SK-N-SH treated with all-trans-retinoic acid at 6 μM for 48 hours (cell line): ENCODE data around the gene PTGS1.

ENCODE experiments used
- ARNTL ChIP-seq: fragments of 450-650 bp; formaldehyde crosslinking; IDR thresholded peaks from 2 replicates; pipeline ENCODE4 v1.5.0; 2020; ENCODE audit warnings: low read depth, mild to moderate bottlenecking, moderate library complexity, borderline replicate concordance
- BACH2 ChIP-seq: fragments of 250-450 bp; sonication (Bioruptor Pico); IDR thresholded peaks from 2 replicates; pipeline ENCODE4 v1.9.0; 2021; ENCODE audit warnings: mild to moderate bottlenecking, borderline replicate concordance
- CREB5 ChIP-seq: fragments of 250-450 bp; sonication (Bioruptor Pico); IDR thresholded peaks from 2 replicates; pipeline ENCODE4 v1.5.1; 2020; ENCODE audit warnings: low read depth, mild to moderate bottlenecking, moderate library complexity
- CSDC2 ChIP-seq: fragments of 250-450 bp; sonication (Bioruptor Pico); IDR thresholded peaks from 2 replicates; pipeline ENCODE4 v1.5.0; 2020; ENCODE audit warnings: mild to moderate bottlenecking, moderate library complexity
- ESRRG ChIP-seq: fragments of 250-450 bp; sonication (Bioruptor Pico); IDR thresholded peaks from 2 replicates; pipeline ENCODE4 v1.6.1; 2021; ENCODE audit warnings: mild to moderate bottlenecking
- PPARA ChIP-seq: fragments of 250-450 bp; sonication (Bioruptor Pico); IDR thresholded peaks from 2 replicates; pipeline ENCODE4 v1.5.0; 2020; ENCODE audit warnings: mild to moderate bottlenecking, borderline replicate concordance
- TSHZ2 ChIP-seq: fragments of 250-450 bp; sonication (Bioruptor Pico); IDR thresholded peaks from 2 replicates; pipeline ENCODE4 v1.5.0; 2020; ENCODE audit warnings: mild to moderate bottlenecking, moderate library complexity
- ZFP3 ChIP-seq: fragments of 250-450 bp; sonication (Bioruptor Pico); IDR thresholded peaks from 2 replicates; pipeline ENCODE4 v1.5.0; 2020; ENCODE audit warnings: mild to moderate bottlenecking, moderate library complexity
- ZNF565 ChIP-seq: fragments of 450-650 bp; formaldehyde crosslinking; conservative IDR thresholded peaks from 2 replicates; pipeline ENCODE4 v1.5.0; 2020; ENCODE audit warnings: low read depth, mild to moderate bottlenecking, moderate library complexity
- ZNF8 ChIP-seq: fragments of 450-650 bp; formaldehyde crosslinking; IDR thresholded peaks from 2 replicates; pipeline ENCODE4 v1.5.0; 2020; ENCODE audit warnings: mild to moderate bottlenecking, moderate library complexity
- TF ChIP-seq, protein P1 (sequence below): fragments of 250-450 bp; sonication (Bioruptor Pico); IDR thresholded peaks from 2 replicates; pipeline ENCODE4 v1.8.0; 2020; ENCODE audit warnings: mild to moderate bottlenecking, moderate library complexity, borderline replicate concordance

DNA sequence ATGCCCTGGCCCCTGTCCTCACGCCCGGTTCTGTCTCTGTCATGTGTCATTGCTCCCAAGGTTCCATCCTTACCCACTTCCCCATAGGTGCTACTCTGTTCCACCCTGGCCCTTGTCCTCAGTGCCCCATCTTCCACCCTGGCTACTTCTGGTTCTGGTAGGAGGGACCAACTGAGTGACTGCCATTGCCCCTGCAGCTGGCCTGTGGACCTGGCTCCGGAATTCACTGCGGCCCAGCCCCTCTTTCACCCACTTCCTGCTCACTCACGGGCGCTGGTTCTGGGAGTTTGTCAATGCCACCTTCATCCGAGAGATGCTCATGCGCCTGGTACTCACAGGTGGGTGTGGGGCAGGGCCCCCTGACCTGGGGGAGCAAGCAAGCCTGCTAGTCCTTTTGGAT lies 7.4 kb downstream of the PTGS1 start:
- no peak for TF ChIP-seq ARNTL (CRISPR knock-in tag)
- no peak for TF ChIP-seq ESRRG (CRISPR knock-in tag)
- no peak for TF ChIP-seq BACH2 (CRISPR knock-in tag)
- no peak for TF ChIP-seq ZFP3 (CRISPR knock-in tag)
- TF ChIP-seq PPARA: no peak
- TF ChIP-seq CSDC2 (CRISPR knock-in tag): no peak
- TF ChIP-seq ZNF565 (CRISPR knock-in tag): no peak
- no peak for TF ChIP-seq CREB5 (CRISPR knock-in tag)
- TF ChIP-seq ZNF8 (CRISPR knock-in tag): no peak
- TF ChIP-seq, protein P1, sequence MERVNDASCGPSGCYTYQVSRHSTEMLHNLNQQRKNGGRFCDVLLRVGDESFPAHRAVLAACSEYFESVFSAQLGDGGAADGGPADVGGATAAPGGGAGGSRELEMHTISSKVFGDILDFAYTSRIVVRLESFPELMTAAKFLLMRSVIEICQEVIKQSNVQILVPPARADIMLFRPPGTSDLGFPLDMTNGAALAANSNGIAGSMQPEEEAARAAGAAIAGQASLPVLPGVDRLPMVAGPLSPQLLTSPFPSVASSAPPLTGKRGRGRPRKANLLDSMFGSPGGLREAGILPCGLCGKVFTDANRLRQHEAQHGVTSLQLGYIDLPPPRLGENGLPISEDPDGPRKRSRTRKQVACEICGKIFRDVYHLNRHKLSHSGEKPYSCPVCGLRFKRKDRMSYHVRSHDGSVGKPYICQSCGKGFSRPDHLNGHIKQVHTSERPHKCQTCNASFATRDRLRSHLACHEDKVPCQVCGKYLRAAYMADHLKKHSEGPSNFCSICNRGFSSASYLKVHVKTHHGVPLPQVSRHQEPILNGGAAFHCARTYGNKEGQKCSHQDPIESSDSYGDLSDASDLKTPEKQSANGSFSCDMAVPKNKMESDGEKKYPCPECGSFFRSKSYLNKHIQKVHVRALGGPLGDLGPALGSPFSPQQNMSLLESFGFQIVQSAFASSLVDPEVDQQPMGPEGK (CRISPR knock-in tag): no peak
- no peak for TF ChIP-seq TSHZ2 (CRISPR knock-in tag)
